ENCODE results near the gene ROBO1. TPM values are rescaled to one million over a fixed set of nuclear protein-coding genes. Genes with fewer than 3 reads are reported as not detected.

The ROBO1 gene
- polyA plus RNA-seq, 4 donors: 88.9 to 114 (median 107) TPM

GRCh38 chr3:79672731-79673130 lies 95.1 kb downstream of the ROBO1 start:
- no peak for DNase-seq (ENCODE audit: low read depth in 4 of 4, low spot score in 2 of 4)

- no peak for DNase-seq (ENCODE audit: low read depth in 4 of 4, low spot score in 2 of 4)
Observed at GRCh38 chr3:79672075-79672474, 95.7 kb downstream of the ROBO1 start.

- DNase-seq (ENCODE audit: low read depth in 4 of 4, low spot score in 2 of 4): no peak
Observed at GRCh38 chr3:79670178-79670577, 97.6 kb downstream of the ROBO1 start.

GRCh38 chr3:79664455-79664854 lies 103.3 kb downstream of the ROBO1 start:
- no peak for DNase-seq (ENCODE audit: low read depth in 4 of 4, low spot score in 2 of 4)

- DNase-seq (ENCODE audit: low read depth in 4 of 4, low spot score in 2 of 4): no peak
Observed at GRCh38 chr3:79661896-79662295, 105.9 kb downstream of the ROBO1 start.

- no peak for DNase-seq (ENCODE audit: low read depth in 4 of 4, low spot score in 2 of 4)
Observed at GRCh38 chr3:79657076-79657475, 110.7 kb downstream of the ROBO1 start.

GRCh38 chr3:79654019-79654418 lies 113.8 kb downstream of the ROBO1 start:
- no peak for DNase-seq (ENCODE audit: low read depth in 4 of 4, low spot score in 2 of 4)

- DNase-seq (ENCODE audit: low read depth in 4 of 4, low spot score in 2 of 4): no peak
Observed at GRCh38 chr3:79653266-79653830, 114.5 kb downstream of the ROBO1 start.

- DNase-seq (ENCODE audit: low read depth in 4 of 4, low spot score in 2 of 4): peak; percentile 13 to 34 (median 26)
Observed at GRCh38 chr3:79651536-79652065, 116.2 kb downstream of the ROBO1 start.

GRCh38 chr3:79639855-79640254 lies 127.9 kb downstream of the ROBO1 start:
- no peak for DNase-seq (ENCODE audit: low read depth in 4 of 4, low spot score in 2 of 4)

GRCh38 chr3:79636372-79636771 lies 131.4 kb downstream of the ROBO1 start:
- DNase-seq (ENCODE audit: low read depth in 4 of 4, low spot score in 2 of 4): no peak

- no peak for DNase-seq (ENCODE audit: low read depth in 4 of 4, low spot score in 2 of 4)
Observed at GRCh38 chr3:79632842-79633241, 135.0 kb downstream of the ROBO1 start.

GRCh38 chr3:79618883-79619282 lies 148.9 kb downstream of the ROBO1 start:
- no peak for DNase-seq (ENCODE audit: low read depth in 4 of 4, low spot score in 2 of 4)

- DNase-seq (ENCODE audit: low read depth in 4 of 4, low spot score in 2 of 4): no peak
Observed at GRCh38 chr3:79606414-79606813, 161.4 kb downstream of the ROBO1 start.

- DNase-seq (ENCODE audit: low read depth in 4 of 4, low spot score in 2 of 4): no peak
Observed at GRCh38 chr3:79604681-79605080, 163.1 kb downstream of the ROBO1 start.

- no peak for DNase-seq (ENCODE audit: low read depth in 4 of 4, low spot score in 2 of 4)
Observed at GRCh38 chr3:79602385-79602784, 165.4 kb downstream of the ROBO1 start.

- DNase-seq (ENCODE audit: low read depth in 4 of 4, low spot score in 2 of 4): no peak
Observed at GRCh38 chr3:79598594-79598993, 169.2 kb downstream of the ROBO1 start.

- no peak for DNase-seq (ENCODE audit: low read depth in 4 of 4, low spot score in 2 of 4)
Observed at GRCh38 chr3:79597709-79598108, 170.1 kb downstream of the ROBO1 start.

- no peak for DNase-seq (ENCODE audit: low read depth in 4 of 4, low spot score in 2 of 4)
Observed at GRCh38 chr3:79587150-79587549, 180.6 kb downstream of the ROBO1 start.

- no peak for DNase-seq (ENCODE audit: low read depth in 4 of 4, low spot score in 2 of 4)
Observed at GRCh38 chr3:79586232-79586631, 181.6 kb downstream of the ROBO1 start.

- no peak for DNase-seq (ENCODE audit: low read depth in 4 of 4, low spot score in 2 of 4)
Observed at GRCh38 chr3:79572930-79573329, 194.9 kb downstream of the ROBO1 start.

GRCh38 chr3:79568938-79569337 lies 198.9 kb downstream of the ROBO1 start:
- DNase-seq (ENCODE audit: low read depth in 4 of 4, low spot score in 2 of 4): no peak

- peak in 1 of 4 donors; percentile 12 for DNase-seq (ENCODE audit: low read depth in 4 of 4, low spot score in 2 of 4)
Observed at GRCh38 chr3:79564192-79564591, 203.6 kb downstream of the ROBO1 start.
